GM21390 (cell line): ENCODE measurements around the gene ARRDC1.
A peak's percentile ranks its signal among the peaks of the same experiment; 100 is the strongest.
"Not testable (repeated sequence)": the region's sequence is repeated elsewhere in the genome, so short reads cannot be mapped to it uniquely, and the experiment has no call there.

ENCODE experiments used
- ATAC-seq: cut with Tn5 transposase; IDR thresholded peaks from one replicate; pipeline ENCODE4 v1.9.1; 2021; ENCODE audit not compliant: unreplicated experiment

The ARRDC1 gene

GRCh38 chr9:137612741-137613142 is 7.3 kb downstream of the ARRDC1 start:
- no peak for ATAC-seq

- no peak for ATAC-seq
These were observed 7.8 kb downstream of the ARRDC1 start for GRCh38 chr9:137613259-137613658.

- ATAC-seq, result no peak
These were observed 8.4 kb downstream of the ARRDC1 start for GRCh38 chr9:137613738-137614523.

GRCh38 chr9:137614631-137615386 is 9.3 kb downstream of the ARRDC1 start:
- no peak for ATAC-seq

- ATAC-seq, result no peak
These were observed 9.9 kb downstream of the ARRDC1 start for GRCh38 chr9:137615387-137615871.

- ATAC-seq, result peak; percentile 65
These were observed 12.9 kb downstream of the ARRDC1 start, which contains the start of gene EHMT1 for GRCh38 chr9:137618105-137619067. Gene EHMT1 (plus strand): TSS chr9:137619005. CDS start chr9:137619029, 24 bp downstream.

GRCh38 chr9:137619240-137620047 is 14.0 kb downstream of the ARRDC1 start:
- ATAC-seq, result peak; percentile 15

- ATAC-seq, result no peak
These were observed 14.5 kb downstream of the ARRDC1 start for GRCh38 chr9:137620048-137620405.

- no peak for ATAC-seq
These were observed 15.1 kb downstream of the ARRDC1 start for GRCh38 chr9:137620581-137620980.

- no peak for ATAC-seq
These were observed 15.8 kb downstream of the ARRDC1 start for GRCh38 chr9:137621131-137621757.

- ATAC-seq, result not testable (repeated sequence)
These were observed 16.7 kb downstream of the ARRDC1 start for GRCh38 chr9:137622211-137622610.

- ATAC-seq, result no peak
These were observed 21.0 kb downstream of the ARRDC1 start for GRCh38 chr9:137626464-137626863.

GRCh38 chr9:137627406-137627805 is 21.9 kb downstream of the ARRDC1 start:
- ATAC-seq, result not testable (repeated sequence)

GRCh38 chr9:137630126-137630525 is 24.6 kb downstream of the ARRDC1 start:
- no peak for ATAC-seq

GRCh38 chr9:137630679-137631078 is 25.2 kb downstream of the ARRDC1 start:
- ATAC-seq, result no peak

- no peak for ATAC-seq
These were observed 26.1 kb downstream of the ARRDC1 start for GRCh38 chr9:137631345-137632229.

- ATAC-seq, result no peak
These were observed 27.0 kb downstream of the ARRDC1 start for GRCh38 chr9:137632230-137633161.

GRCh38 chr9:137634016-137634415 is 28.5 kb downstream of the ARRDC1 start:
- ATAC-seq, result no peak
